Measurements from ENCODE around the gene PAGE4. TPM values are rescaled to one million over a fixed set of nuclear protein-coding genes. Genes with fewer than 3 reads are reported as not detected.
A peak's percentile ranks its signal among the peaks of the same experiment; 100 is the strongest.

Gene PAGE4
- total RNA-seq, 4 donors from 2014 or later = not detected

DNA sequence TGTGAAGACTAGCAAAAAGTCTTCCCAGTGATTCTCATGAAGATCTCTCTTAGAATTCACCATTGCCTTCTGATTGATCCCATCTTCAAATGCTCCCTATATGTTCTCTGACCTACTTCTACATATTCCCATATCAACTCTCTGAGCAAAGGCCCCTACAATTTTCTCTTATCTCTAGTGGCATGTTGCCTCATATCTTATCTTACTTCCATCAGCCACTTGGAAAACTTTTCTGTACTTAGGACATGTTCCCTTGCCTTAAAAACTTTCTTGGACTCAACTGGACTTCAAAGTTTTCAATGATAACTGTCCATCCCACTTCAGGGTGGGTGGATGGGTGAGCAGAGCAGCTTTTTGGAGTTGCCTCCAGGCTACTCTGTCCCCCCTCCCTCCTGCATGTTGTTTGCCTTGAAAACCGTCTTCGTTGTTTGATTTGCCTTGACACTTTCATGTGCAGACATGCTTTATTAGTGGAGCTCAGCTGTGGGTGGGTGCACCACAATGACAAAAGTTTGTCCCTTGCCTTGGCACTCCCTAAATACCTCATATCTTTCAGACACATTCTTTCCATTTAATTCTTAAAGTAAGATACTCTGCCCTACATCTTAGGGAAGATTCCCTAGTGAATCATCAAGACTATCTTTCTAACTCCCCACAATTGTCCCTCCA is 31.9 kb downstream of the PAGE4 start:
- in situ Hi-C loops (cut with MboI; ENCODE audit: low sequenced_read_pairs in 4 of 4) (no loop called here), intact Hi-C loops (cut with DNase I; ENCODE audit: low total_unique reads) (no loop called here)
- no peak for TF ChIP-seq POLR2A (IDR thresholded peaks at IDR 0.05)
- TF ChIP-seq, protein P1, sequence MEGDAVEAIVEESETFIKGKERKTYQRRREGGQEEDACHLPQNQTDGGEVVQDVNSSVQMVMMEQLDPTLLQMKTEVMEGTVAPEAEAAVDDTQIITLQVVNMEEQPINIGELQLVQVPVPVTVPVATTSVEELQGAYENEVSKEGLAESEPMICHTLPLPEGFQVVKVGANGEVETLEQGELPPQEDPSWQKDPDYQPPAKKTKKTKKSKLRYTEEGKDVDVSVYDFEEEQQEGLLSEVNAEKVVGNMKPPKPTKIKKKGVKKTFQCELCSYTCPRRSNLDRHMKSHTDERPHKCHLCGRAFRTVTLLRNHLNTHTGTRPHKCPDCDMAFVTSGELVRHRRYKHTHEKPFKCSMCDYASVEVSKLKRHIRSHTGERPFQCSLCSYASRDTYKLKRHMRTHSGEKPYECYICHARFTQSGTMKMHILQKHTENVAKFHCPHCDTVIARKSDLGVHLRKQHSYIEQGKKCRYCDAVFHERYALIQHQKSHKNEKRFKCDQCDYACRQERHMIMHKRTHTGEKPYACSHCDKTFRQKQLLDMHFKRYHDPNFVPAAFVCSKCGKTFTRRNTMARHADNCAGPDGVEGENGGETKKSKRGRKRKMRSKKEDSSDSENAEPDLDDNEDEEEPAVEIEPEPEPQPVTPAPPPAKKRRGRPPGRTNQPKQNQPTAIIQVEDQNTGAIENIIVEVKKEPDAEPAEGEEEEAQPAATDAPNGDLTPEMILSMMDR (IDR thresholded peaks at IDR 0.05 in 4 of 5, conservative IDR thresholded peaks at IDR 0.05 in 1 of 5) = no peak

DNA sequence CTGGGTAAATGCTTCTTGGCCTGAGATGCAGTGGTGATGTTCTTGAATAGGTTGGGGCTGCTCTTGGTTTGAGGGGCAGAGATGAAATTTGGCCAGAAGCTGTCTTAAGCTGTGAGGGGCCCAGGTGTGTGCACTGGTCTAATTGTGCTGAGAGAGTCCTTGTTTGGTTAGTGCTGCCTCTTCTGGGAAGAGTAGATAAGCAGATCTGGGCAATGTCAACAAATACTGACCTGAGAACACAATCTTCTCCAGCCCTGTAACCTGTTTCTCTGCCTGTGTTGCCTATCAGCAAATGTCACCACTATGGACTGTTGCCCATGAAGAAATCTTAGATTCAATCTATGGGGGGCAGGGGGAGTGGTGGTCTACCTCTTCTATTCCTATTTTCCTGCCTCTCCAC is 33.0 kb downstream of the PAGE4 start:
- ATAC-seq = no peak
- TF ChIP-seq, protein P1 (IDR thresholded peaks at IDR 0.05 in 4 of 5, conservative IDR thresholded peaks at IDR 0.05 in 1 of 5) = no peak
- TF ChIP-seq POLR2A (IDR thresholded peaks at IDR 0.05) = no peak
- intact Hi-C loops (cut with DNase I; ENCODE audit: low total_unique reads) = no loop called here
- Histone ChIP-seq H3K9me3 (no peaks in the 10 kb centered on the region), H3K27ac (no peak overlapping the region), H3K4me1 (no peaks in the 10 kb centered on the region), H3K4me3 (no peak overlapping the region), H3K36me3 (no peaks in the 10 kb centered on the region), H3K27me3 (peaks cover 0 to under 1% (median 0%) of the 10 kb centered on the region in 3 donors)
- no peak for DNase-seq
- in situ Hi-C loops (cut with MboI; ENCODE audit: low sequenced_read_pairs in 4 of 4) = no loop called here

More for the DNA sequence above, 31.9 kb downstream of the PAGE4 start:
- Histone ChIP-seq H3K9me3 (no peaks in the 10 kb centered on the region), H3K27me3 (peaks cover 0 to 3% (median 0%) of the 10 kb centered on the region in 3 donors), H3K4me3 (no peak overlapping the region), H3K27ac (no peak overlapping the region), H3K4me1 (no peaks in the 10 kb centered on the region), H3K36me3 (no peaks in the 10 kb centered on the region)
- DNase-seq = no peak
- ATAC-seq = no peak

DNA sequence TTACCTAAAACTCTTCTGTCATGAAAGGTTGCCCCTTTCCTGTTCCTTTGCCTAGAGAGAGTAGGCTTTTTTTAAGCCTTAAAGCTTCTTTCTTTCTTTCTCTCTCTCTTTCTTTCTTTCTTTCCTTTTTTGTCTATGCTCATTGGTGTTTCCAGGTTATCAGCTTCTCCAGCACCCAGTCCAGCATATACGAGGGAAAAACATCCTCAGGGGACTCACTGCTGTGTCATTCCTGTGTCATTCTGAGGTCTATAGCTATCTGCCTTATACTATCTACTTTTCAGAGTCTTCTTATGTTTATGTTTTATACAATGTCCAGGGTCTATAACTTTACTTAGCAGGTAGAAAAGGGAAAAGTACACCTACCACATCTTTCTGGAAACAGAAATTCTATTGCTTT is 39.6 kb downstream of the PAGE4 start:
- in situ Hi-C loops (cut with MboI; ENCODE audit: low sequenced_read_pairs in 4 of 4) (no loop called here), intact Hi-C loops (cut with DNase I; ENCODE audit: low total_unique reads) (no loop called here)
- Histone ChIP-seq H3K4me1 (no peaks in the 10 kb centered on the region), H3K9me3 (no peaks in the 10 kb centered on the region), H3K27me3 (peaks cover 0 to 4% (median 0%) of the 10 kb centered on the region in 3 donors), H3K36me3 (no peaks in the 10 kb centered on the region), H3K27ac (no peak overlapping the region), H3K4me3 (no peak overlapping the region)
- no peak for TF ChIP-seq POLR2A (IDR thresholded peaks at IDR 0.05)
- TF ChIP-seq, protein P1 (IDR thresholded peaks at IDR 0.05 in 4 of 5, conservative IDR thresholded peaks at IDR 0.05 in 1 of 5) = no peak
- DNase-seq (no peak), ATAC-seq (no peak)

DNA sequence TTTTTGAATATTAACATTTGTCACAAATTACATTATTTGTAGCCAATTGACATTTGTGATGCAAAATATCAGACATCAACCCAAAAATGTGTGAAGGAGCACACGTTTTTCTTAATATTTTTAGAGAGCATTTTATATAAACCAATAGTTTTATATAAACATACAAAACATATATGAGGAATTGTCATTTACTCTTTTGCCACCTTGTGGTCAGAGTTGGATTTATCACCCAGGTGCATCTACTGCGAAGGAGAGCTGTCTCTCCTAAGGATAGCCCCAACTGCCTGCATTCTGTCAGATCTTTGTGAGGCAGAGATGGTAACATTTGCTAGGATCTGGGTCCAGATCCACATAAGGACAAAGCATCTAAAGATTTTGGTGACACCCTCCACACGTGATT is 47.6 kb downstream of the PAGE4 start:
- no peaks in the 10 kb centered on the region for H3K36me3 ChIP-seq
- ATAC-seq (no peak), DNase-seq (no peak)
- intact Hi-C loops (cut with DNase I; ENCODE audit: low total_unique reads) = loop anchor here (5.0 to 10.0 kb wide), 2 partner anchors 584 to 612 kb away; partner anchors contain the start of genes FOXP3 and PPP1R3F
- in situ Hi-C loops (cut with MboI; ENCODE audit: low sequenced_read_pairs in 4 of 4) = no loop called here
- no peaks in the 10 kb centered on the region for H3K27me3 ChIP-seq
- H3K4me1 ChIP-seq = peaks cover 0 to 8% of the 10 kb centered on the region in 2 donors
- no peak overlapping the region for H3K4me3 ChIP-seq
- no peaks in the 10 kb centered on the region for H3K9me3 ChIP-seq
- H3K27ac ChIP-seq = no peak overlapping the region
- TF ChIP-seq POLR2A (IDR thresholded peaks at IDR 0.05) = no peak
- TF ChIP-seq, protein P1 (IDR thresholded peaks at IDR 0.05 in 4 of 5, conservative IDR thresholded peaks at IDR 0.05 in 1 of 5) = peak in 2 of 5 experiments; percentile 8 to 46
